HG03571 (cell line): ENCODE data around the gene ATG7.

Source experiments
- ATAC-seq: cut with Tn5 transposase; IDR thresholded peaks from one replicate; pipeline ENCODE4 v1.9.1; 2021; ENCODE audit not compliant: unreplicated experiment

ATG7 gene, protein sequence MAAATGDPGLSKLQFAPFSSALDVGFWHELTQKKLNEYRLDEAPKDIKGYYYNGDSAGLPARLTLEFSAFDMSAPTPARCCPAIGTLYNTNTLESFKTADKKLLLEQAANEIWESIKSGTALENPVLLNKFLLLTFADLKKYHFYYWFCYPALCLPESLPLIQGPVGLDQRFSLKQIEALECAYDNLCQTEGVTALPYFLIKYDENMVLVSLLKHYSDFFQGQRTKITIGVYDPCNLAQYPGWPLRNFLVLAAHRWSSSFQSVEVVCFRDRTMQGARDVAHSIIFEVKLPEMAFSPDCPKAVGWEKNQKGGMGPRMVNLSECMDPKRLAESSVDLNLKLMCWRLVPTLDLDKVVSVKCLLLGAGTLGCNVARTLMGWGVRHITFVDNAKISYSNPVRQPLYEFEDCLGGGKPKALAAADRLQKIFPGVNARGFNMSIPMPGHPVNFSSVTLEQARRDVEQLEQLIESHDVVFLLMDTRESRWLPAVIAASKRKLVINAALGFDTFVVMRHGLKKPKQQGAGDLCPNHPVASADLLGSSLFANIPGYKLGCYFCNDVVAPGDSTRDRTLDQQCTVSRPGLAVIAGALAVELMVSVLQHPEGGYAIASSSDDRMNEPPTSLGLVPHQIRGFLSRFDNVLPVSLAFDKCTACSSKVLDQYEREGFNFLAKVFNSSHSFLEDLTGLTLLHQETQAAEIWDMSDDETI

DNA sequence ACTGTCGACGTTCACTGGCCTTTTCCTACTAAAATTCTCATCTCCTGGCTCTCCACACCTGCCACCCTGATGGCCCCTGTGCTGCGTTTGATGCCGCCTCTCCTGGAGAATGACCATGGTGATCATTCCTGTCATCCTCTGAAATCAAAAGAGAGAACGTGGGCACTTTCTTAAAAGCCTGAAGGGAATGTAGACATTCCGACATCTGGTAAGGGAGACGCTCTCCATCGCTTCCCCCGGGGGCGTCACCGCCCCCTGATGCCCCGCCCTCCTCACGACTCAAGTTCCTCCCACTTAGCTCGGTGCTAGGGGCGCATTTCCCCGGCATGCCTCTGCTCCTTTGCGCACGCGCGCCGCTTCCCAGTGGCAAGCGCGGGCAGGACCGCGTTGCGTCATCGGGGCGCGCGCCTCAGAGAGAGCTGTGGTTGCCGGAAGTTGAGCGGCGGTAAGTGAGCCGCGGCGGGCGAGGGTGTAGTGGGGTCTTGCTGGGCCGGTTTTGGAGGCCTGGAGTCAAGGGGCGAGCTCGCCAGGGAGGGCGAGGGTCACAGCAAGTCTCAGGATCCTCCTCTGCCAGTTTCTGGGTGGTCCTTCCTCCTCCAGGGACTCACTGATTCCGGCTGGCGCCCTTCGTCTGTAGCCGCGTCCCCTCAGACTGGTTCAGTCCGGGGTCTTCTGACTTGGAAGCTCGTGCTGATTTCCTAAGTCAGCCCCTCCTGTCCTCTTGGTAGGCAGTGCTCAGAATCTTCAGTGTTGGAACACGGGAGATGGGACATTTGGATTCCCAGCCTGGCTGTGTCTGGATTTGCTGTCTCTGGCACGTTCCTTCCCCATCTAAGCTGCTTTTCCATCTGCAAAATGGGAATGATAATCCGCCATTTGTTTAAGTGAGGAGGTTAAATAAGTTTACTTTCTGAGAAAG is at the start of gene ATG7:
Gene ATG7, plus strand, starts transcription at position 412 of the 919 bp plus-strand sequence. CDS start 26,299 bp downstream, outside the sequence.
- peak; percentile 97 for ATAC-seq

DNA sequence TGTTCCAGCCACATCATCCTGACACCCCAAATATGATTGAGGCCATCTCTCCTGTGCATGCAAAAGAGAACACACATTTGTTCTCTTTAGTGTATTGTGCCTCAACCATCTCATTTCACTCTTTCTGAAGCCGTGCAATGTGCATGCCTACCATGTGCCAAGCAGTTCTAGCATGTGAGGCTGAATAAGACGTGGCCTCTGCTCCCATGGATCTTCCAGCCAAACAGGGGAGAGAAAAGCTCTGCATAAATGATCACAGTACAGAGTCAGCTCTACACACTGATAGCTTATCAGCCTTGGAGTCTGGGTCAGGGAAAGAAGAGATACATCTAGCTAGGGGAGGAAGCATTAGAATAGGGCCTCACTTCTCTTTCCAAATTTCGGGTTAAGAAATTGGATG is 48.2 kb upstream of the ATG7 start:
- no peak for ATAC-seq

DNA sequence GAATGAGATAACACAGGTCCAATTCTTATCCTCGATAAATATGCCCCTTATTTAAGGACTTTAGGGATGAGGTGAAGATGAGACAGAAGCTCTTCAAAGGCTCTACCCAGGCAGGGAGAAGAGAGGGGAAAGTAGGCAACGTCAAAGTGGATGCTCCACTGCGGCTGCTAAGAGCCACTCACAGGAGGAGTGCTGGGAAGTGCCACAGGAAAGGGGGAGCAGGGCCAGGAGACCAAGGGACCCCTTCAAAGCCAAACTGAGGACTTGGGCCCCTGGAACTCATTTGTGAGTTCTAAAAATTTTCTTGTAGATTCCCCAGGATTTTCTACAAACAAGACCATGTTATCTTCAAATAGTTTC is 47.3 kb upstream of the ATG7 start:
- no peak for ATAC-seq

DNA sequence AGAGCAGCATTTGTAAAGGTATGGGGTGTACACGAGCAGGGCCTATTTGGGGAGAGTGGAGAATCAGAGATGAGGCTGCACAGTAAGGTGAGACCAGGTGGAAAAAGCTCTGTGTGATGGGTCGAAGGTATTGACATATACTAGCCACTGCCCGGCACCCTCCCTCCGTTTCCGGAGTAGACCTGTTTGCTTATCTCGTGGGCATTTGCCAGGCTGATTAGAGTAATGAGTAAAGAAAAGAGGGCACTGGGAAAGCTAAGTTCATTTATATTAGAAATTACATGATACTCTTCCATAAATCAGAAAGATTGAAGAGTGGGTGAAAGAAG is 46.2 kb upstream of the ATG7 start:
- ATAC-seq: no peak

DNA sequence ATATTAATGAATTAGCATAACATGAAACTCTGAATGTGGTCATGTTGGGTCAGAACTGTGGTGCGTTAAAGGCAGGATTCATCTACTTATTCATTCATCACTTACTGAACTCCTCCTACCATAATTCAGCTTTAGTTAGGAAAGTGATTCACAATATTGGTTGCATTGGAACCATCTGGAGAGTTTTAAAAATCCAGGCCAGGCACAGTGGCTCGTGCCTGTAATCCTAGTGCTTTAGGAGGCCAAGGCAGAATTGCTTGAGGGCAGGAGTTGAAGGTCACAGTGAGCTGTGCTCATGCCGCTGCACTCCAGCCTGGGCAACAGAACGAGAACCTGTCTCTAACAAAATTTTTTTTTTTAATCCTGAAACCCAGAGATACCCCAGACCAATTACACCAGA is 44.2 kb upstream of the ATG7 start:
- ATAC-seq: no peak

DNA sequence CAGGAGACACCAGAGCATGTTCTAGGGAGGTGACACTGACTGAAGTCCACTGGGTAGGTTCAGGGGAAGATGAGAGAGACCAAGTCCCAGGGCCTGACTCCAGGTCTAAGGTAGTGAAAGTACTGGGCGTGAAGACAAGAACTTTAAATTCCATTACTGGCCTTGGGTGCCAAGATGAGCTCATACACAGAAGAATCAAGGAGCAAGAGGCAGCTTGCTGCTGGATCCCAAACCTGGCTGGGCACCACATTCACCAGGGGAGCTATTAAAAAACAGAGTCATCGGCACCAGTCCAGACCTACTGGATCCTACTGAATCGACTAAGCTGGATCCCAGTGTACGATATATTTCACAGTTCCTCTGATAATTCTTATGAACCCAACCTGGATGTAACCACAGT is 42.1 kb upstream of the ATG7 start:
- no peak for ATAC-seq

DNA sequence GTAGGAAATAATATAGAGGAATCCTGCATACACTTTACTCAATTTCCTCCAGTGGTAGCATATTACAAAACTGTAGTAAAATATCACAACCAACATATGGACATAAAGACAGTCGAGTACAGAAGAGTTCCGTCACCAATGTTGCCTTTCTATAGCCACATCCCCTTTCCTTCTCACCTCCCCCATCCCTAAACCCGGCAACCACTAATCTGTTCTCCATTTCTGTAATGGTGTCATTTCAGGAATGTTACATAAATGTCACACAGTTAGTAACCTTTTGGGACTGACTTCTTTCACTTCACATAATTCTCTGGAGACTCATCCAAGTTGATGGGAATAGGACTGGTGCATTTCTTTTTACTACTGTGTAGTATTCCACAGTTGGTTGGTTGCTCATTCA is 41.4 kb upstream of the ATG7 start:
- ATAC-seq: no peak

DNA sequence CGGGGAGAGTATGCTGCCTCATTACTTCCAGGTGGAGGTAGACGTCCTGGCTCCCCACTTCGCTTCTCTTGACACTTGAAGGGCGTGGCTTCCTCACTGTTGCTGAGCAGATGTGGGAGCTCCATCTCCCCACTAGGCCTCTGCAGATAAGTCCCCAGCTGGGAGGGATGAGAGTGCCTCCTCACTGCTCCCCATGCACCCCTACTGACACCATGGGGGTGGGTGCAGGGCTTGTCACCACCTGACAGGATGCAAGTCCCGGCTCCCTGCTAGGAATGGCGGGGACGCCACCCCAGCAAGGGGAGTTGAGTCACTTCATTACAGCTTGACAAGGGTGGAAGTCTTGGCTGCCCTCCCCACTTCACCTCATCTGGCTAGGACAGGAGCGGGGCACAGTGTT is 36.8 kb upstream of the ATG7 start:
- ATAC-seq: no peak

DNA sequence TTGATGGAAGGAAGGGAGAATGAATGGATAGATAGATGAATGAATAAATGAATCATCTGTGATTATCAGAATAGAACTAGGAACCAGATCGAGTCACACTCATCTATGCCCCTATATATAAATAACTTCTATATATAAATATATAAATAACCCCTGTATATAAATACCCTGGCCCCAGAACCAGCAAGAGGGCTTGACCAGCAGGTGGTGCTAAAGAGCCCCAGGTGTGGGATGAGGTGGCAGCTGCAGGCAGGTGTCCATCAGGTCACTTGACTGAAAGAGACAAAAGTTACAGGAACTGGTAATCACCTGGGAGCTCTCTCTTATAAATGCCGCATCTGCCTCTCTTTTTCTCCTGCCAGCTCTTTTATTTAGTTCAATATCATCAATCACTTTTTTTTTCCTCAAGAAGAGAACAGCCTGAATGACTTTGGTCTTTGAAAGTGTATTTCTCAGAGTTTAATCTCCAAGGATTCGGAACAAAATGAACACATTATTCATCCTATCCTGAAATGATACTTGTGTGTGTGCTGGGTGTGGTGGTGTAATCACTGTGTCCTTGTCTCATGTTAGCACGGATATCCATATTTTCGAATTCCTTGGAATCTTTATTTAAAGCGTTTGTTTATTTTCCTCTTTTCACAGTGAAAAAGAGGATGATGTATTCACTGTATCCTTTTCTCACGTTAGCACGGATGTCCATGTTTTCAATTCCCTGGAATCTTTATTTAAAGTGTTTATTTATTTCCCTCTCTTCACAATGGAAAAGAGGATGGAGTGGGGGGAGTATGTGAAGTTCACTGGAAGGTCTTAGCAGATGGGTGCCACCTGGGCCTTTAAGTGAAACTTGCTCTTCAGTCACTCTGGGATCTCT is 35.4 kb upstream of the ATG7 start:
- no peak for ATAC-seq

DNA sequence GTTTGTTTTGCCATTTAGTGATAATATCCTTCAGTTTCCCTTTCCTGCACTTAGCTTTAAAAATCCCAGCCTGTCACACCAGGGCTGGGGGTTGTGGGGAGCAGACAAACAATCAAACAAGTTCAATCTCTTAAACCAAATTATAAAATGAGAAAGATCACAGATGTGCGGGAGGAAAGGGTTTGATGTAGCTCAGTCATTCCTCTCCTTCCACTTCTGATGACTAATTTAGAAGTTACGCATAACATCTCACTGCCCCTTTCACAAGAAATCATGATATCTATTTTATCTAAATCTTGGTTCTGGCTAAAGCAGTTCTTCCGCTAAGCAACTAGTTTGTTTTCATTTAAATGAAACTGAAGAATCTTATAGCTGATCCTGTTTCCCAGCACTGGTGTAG is 34.1 kb upstream of the ATG7 start:
- no peak for ATAC-seq

DNA sequence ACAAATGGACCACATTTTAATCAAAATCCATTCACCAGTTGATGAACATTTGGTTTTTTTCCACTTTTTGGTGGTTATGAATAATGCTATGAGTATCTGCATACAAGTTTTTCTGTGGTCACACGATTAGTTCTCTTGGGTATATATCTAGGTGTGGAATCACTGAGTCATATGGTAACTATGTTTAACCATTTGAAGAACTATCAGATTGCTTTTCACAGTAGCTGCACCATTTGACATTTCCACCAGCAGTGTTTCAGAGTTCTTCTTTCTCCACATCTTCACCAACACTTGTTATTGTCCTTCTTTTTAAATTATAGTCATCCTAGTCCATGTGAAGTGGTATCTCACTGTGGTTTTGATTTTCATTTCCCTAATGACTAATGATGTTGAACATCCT is 33.3 kb upstream of the ATG7 start:
- ATAC-seq: no peak

DNA sequence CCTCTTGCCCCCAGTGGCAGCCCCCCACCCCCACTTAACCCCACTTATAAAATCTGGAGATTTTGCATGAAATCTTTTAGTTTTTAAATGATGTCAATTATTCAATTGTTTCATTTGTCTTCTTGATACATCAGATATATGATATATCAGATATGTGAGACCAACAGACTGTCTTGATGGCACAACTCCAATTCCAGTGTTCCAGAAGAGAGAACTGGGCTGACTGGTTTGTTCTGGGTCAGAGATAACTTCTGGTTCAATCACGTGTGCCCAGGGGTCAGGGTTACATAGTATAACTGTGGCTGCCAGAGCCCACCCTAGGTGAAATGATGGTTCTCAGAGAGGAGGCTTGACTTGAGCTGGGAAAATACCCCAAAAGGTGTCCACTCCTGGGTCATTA is 32.4 kb upstream of the ATG7 start:
- ATAC-seq: no peak

DNA sequence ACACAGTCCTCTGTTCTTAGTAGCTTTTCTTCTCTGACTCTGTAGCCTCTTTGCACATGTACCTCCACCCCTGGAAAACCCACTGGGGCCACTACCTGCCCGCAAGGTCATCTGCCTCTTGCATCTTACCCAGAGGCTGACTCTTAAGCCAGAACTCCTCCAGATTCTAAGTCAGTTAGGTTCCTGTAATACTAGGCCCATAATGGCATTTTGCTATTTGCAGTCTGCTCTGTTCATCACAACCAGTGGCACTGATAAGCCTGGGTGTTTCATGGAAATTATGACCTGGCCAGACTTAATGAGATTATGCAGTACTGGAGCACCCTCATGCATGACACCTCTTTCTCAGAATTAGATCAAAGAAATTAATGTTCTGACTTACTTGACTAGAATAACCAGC is 31.7 kb upstream of the ATG7 start:
- no peak for ATAC-seq

DNA sequence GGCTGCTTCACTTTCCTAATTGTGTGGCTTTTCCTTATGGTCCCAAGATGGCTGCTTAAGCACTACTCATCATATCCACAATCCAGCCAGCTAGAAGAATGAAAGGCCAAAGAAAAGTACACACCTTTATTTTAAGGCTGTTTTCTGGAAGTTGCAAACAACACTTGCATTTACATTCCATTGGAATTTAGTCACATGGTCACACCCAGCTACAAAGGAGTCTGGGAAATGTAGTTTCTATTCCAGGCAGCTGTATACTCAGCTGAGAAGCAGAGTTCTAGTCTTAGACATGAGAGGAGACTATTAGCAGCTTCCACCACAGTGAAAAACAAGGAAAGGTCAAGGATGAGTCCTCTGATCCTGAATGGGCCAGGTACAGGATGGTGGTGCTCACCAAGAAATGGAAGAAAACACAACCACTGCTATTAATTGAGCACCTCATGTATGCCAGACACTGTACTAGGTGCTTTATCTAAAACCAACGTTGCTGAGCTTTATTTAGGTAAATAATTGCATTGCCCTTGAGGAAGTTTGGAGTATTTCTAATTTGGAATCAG is 28.0 kb upstream of the ATG7 start:
- ATAC-seq: no peak

DNA sequence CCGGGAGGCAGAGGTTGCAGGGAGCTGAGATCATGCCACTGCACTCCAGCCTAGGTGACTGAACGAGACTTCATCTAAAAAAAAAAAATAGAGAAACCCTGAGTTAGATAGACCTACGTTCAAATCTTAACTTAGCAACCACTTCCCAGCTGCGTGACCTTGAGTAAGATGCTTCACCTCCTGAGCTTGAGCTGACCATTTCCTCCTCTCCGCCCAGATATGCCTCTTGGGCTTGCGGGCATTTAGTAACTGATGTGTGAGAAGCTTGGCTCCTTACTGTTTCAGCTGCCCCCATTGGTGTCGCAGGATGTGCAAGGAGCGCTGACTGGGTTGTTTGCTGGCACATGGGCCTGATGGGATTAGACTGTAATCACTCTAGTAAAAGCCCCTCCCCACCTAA is 26.9 kb upstream of the ATG7 start:
- no peak for ATAC-seq

DNA sequence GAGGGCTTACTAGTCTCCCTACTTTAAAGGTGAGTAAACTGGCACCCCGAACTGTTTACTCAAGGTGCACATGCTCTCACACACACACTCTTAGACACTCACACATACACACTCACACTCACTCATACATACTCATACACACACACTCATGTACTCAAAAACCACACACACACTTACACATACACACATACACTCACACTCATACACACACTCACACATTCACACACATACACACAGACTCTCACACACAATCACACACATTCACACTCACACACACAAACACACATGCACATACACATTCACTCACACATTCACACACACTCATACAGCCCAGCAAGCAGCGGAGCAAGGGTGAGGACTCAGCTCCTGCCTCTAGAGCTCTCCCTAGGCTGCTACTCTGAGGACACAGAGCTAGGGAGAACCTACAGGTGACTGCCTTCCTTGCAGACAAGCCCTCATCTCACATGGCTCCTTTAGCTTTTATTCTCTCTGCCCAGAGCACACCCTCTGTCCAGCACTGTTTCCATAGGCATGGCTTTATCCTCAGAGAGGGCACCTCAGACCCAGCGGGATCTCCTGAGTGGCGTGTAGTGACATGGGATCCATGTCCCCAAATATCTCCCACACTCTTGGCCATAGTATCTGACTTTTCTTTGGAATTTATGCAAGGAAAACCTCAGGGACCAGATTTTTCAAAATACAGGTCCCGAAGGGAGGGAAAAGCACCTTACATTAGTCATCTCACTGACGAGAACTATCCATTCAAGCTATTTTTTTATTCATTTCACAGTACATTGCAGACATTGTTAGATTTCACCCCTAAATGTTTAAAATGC is 26.2 kb upstream of the ATG7 start:
- no peak for ATAC-seq

DNA sequence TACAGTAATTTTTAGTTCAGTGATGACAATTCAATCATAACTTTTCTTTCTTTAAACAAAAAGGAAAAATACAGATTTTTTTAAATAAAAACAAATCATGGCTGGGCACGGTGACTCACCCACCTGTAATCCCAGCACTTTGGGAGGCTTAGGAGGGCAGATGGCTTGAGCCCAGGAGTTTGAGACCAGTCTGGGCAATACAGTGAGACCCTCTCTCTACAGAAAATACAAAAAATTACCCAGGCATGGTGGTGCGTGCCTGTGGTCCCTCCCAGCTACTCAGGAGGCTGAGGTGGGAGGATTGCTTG is 25.6 kb upstream of the ATG7 start:
- ATAC-seq: no peak

DNA sequence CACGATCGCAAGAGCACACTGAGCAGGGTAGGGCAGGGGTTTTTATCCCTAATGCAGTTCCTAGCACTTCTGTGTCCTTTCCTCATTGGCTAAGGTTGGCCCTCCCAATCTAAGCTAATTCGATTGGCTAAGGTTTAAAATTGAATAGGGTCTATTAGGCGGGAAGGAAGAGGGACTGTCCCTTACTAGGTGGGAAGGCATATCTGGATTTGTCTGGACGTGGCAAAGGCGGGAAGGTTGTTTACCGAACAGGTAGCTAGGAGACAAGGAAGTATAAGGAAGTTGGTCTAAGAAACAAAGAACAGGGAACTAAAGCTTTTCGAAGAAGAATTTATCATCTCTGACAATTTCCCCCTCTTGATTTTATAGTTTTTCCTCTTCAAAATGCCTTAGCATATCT is 24.8 kb upstream of the ATG7 start:
- no peak for ATAC-seq

DNA sequence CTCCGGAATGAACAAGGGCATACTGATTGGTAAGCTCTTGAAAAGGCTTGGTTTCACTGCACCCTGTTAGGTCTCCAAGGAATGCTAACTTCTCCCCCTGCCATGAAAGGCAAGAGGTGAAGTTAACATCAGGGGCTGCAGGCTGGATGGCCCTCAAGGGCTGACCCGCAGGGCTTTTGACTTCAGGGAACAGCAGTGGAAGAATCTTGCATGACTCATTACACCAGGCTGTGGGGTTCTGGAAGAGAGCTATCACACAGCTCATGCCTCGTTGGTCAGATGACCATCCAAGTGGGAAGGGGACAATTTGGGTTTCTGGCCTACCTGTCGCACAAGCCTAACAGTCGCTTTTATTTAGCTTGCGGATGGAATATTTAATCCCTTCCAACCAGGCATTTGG is 23.6 kb upstream of the ATG7 start:
- no peak for ATAC-seq
